ENCODE data around the gene TMEM259.

DNA sequence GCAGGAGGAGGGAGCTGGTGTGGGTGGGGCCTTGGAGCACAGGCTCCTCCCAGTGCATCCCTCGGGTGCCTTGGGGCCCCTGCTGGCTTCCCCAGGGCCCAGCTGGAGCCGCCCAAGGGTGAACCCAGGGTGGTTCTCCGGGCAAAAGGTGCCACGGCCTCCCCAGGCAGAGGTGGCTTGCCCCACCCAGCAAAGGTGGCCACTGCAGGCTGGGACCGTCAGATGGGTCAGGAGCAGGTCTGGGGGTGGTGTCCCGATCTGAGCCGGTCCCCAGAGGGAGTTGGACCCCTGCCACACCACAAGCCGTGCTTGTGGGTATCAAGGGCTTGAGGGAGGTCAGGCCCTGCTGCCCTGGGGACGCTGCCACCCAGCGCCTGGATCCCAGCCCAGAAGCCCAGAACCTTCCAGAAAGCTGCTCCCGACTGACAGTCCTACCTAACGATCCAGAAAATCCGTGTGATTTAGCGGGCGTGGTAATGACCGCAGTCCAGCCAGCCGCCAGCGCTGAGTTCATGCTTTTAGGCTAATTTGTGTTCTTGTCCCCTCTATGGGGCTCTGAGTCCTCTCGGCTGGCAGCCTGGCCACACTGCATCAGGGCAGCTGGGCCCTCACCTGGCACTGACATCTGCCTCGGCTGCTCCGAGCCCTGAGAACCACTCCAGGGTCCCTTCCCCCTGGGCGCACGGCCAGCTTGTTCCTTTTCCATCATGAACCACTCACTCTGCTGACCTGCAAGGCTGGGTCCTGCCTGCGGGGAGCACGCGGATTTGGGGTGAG lies 25.7 kb downstream of the TMEM259 start:
- TF ChIP-seq, protein P1, sequence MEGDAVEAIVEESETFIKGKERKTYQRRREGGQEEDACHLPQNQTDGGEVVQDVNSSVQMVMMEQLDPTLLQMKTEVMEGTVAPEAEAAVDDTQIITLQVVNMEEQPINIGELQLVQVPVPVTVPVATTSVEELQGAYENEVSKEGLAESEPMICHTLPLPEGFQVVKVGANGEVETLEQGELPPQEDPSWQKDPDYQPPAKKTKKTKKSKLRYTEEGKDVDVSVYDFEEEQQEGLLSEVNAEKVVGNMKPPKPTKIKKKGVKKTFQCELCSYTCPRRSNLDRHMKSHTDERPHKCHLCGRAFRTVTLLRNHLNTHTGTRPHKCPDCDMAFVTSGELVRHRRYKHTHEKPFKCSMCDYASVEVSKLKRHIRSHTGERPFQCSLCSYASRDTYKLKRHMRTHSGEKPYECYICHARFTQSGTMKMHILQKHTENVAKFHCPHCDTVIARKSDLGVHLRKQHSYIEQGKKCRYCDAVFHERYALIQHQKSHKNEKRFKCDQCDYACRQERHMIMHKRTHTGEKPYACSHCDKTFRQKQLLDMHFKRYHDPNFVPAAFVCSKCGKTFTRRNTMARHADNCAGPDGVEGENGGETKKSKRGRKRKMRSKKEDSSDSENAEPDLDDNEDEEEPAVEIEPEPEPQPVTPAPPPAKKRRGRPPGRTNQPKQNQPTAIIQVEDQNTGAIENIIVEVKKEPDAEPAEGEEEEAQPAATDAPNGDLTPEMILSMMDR (IDR thresholded peaks at IDR 0.05; ENCODE audit: low read length): no peak
- TF ChIP-seq EZH2 (IDR thresholded peaks at IDR 0.05; ENCODE audit: borderline replicate concordance, low read length): no peak
